HG02840 (cell line): ENCODE data around the gene PQBP1.
"Not testable (repeated sequence)": the region's sequence is repeated elsewhere in the genome, so short reads cannot be mapped to it uniquely, and the experiment has no call there.

Experiments
- ATAC-seq: cut with Tn5 transposase; IDR thresholded peaks from one replicate; pipeline ENCODE4 v1.9.1; 2021; ENCODE audit warnings: mild to moderate bottlenecking, moderate library complexity, moderate number of reproducible peaks; ENCODE audit not compliant: unreplicated experiment, low FRiP score

PQBP1 gene

GRCh38 chrX:48897625-48898306 is at the start of gene PQBP1, which contains the start of gene TIMM17B:
PQBP1 (plus strand) TSS chrX:48897930; CDS start chrX:48898510, 580 bp downstream.
TIMM17B (minus strand) TSS chrX:48897768; CDS start chrX:48897749, 19 bp downstream.
- peak; percentile 77 for ATAC-seq

- no peak for ATAC-seq
Measured at GRCh38 chrX:48848847-48849246, 48.9 kb upstream of the PQBP1 start.

GRCh38 chrX:48852857-48853256 is 44.9 kb upstream of the PQBP1 start:
- no peak for ATAC-seq

GRCh38 chrX:48853494-48853893 is 44.2 kb upstream of the PQBP1 start:
- not testable (repeated sequence) for ATAC-seq

GRCh38 chrX:48854121-48854804 is 43.5 kb upstream of the PQBP1 start:
- ATAC-seq = not testable (repeated sequence)

GRCh38 chrX:48854898-48855297 is 42.8 kb upstream of the PQBP1 start:
- no peak for ATAC-seq

GRCh38 chrX:48864210-48864609 is 33.5 kb upstream of the PQBP1 start:
- ATAC-seq = no peak

- ATAC-seq = not testable (repeated sequence)
Measured at GRCh38 chrX:48872017-48872416, 25.7 kb upstream of the PQBP1 start.

GRCh38 chrX:48876944-48877343 is 20.8 kb upstream of the PQBP1 start:
- ATAC-seq = not testable (repeated sequence)

GRCh38 chrX:48883729-48884128 is 14.0 kb upstream of the PQBP1 start:
- ATAC-seq = no peak

GRCh38 chrX:48886586-48886985 is 11.1 kb upstream of the PQBP1 start:
- not testable (repeated sequence) for ATAC-seq

- no peak for ATAC-seq
Measured at GRCh38 chrX:48890296-48890925, 7.3 kb upstream of the PQBP1 start.

GRCh38 chrX:48890934-48891401 is 6.8 kb upstream of the PQBP1 start:
- ATAC-seq = peak; percentile 47

GRCh38 chrX:48891402-48892288 is 6.1 kb upstream of the PQBP1 start:
- ATAC-seq = peak; percentile 75

GRCh38 chrX:48892896-48893295 is 4.8 kb upstream of the PQBP1 start:
- no peak for ATAC-seq

GRCh38 chrX:48893556-48894348 is 4.0 kb upstream of the PQBP1 start:
- ATAC-seq = no peak

GRCh38 chrX:48894891-48895290 is 2.8 kb upstream of the PQBP1 start:
- ATAC-seq = no peak

GRCh38 chrX:48896611-48897011 is 1.1 kb upstream of the PQBP1 start:
- ATAC-seq = no peak

- ATAC-seq = no peak
Measured at GRCh38 chrX:48897157-48897624, 539 bp upstream of the PQBP1 start.

GRCh38 chrX:48899078-48899410 is 1.3 kb downstream of the PQBP1 start:
- ATAC-seq = no peak
